GM12892 (cell line): ENCODE results near the gene G6PD.
"Not testable (repeated sequence)": the region's sequence is repeated elsewhere in the genome, so short reads cannot be mapped to it uniquely, and the experiment has no call there.

Experiments used
- POLR2A ChIP-seq: IDR thresholded peaks from 2 replicates; pipeline ENCODE4 v1.6.1; 2011; ENCODE audit warnings: low read depth, low read length, control low read depth
- POLR2AphosphoS5 ChIP-seq: IDR thresholded peaks from 2 replicates; pipeline ENCODE4 v1.6.1; 2011; ENCODE audit warnings: low read depth, low read length, control low read depth

DNA sequence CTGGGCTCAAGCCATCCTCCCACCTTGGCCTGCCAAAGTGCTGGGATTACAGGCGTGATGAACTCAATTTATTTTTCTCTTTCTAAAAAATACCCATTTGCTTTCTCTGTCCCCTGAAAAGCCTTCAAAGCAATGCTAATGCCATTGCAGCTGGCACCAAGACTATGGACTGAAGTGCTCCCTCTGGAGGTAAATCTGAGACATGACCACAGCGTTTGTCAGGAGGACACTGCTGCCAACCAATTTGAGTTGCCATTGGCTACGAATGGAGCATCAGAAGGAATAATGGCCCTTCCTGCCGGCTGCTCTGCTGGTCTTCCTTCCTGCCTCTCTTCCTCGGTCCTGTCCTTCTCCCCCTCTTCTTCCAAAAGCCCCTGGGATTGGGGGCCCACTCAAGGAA is 28.4 kb upstream of the G6PD start:
- not testable (repeated sequence) for TF ChIP-seq POLR2AphosphoS5, POLR2A
